Measurements from ENCODE around the gene FBLN2. TPM values are rescaled to one million over a fixed set of nuclear protein-coding genes. Genes with fewer than 3 reads are reported as not detected.
"Not testable (repeated sequence)": the region's sequence is repeated elsewhere in the genome, so short reads cannot be mapped to it uniquely, and the experiment has no call there.

The FBLN2 gene
- total RNA-seq, 1 donor from 2014 or later, result 323 TPM

DNA sequence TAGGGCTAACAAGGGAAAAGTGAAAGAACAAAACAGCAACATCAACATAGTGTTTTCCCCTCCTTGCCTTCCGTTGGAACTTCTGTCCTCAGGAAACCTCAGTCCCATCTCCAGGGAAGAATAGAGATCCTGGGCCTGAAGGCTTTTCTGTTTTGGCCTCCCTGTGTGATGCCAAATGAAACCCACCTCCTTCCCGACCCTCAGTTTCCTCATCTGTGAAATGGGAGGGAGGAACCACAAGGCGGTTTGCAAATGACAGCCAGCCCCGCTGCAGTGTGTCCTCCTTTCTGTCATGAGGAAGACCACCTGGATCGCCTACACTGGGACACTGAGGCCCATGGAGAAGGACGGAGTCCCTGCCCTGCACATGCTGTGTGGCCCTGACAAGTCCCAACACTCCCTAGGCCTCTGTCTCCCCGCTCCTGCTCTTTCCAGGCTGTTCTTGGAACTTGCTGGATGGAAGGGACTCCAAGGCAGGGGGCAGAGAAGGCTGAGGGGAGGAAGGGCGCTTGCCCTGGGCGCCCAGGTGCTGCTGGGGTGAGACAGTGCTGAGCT is 28.5 kb upstream of the FBLN2 start:
- Histone ChIP-seq H3K4me1 (peaks cover 0 to 27% of the 10 kb centered on the region in 2 donors), H3K9me3 (no peaks in the 10 kb centered on the region), H3K27ac (no peak overlapping the region), H3K27me3 (no peaks in the 10 kb centered on the region), H3K36me3 (no peaks in the 10 kb centered on the region), H3K4me3 (no peak overlapping the region)
- intact Hi-C loops (cut with DNase I), result no loop called here
- TF ChIP-seq, protein P1, sequence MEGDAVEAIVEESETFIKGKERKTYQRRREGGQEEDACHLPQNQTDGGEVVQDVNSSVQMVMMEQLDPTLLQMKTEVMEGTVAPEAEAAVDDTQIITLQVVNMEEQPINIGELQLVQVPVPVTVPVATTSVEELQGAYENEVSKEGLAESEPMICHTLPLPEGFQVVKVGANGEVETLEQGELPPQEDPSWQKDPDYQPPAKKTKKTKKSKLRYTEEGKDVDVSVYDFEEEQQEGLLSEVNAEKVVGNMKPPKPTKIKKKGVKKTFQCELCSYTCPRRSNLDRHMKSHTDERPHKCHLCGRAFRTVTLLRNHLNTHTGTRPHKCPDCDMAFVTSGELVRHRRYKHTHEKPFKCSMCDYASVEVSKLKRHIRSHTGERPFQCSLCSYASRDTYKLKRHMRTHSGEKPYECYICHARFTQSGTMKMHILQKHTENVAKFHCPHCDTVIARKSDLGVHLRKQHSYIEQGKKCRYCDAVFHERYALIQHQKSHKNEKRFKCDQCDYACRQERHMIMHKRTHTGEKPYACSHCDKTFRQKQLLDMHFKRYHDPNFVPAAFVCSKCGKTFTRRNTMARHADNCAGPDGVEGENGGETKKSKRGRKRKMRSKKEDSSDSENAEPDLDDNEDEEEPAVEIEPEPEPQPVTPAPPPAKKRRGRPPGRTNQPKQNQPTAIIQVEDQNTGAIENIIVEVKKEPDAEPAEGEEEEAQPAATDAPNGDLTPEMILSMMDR (IDR thresholded peaks at IDR 0.05), result no peak
- DNase-seq (ENCODE audit: low spot score in 2 of 2), result no peak

DNA sequence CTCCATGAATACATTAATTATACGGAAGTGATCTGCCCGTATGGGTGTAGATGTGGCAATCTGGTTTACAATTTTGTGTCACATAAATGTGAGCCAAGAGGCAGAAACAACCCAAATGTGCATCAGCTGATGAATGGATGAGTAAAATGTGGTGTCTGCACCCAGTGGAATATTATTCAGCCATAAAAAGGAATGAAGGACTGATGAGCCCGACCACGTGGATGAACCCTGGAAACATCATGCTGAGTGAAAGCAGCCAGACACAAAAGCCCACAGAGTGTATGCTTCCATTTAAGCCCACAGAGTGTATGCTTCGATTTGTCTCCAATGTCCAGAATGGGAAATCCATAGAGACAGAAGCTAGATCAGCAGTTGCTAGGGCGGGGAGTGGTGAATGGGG is 27.6 kb upstream of the FBLN2 start:
- TF ChIP-seq, protein P1 (IDR thresholded peaks at IDR 0.05), result no peak
- peaks cover 0 to 24% of the 10 kb centered on the region in 2 donors for H3K4me1 ChIP-seq

DNA sequence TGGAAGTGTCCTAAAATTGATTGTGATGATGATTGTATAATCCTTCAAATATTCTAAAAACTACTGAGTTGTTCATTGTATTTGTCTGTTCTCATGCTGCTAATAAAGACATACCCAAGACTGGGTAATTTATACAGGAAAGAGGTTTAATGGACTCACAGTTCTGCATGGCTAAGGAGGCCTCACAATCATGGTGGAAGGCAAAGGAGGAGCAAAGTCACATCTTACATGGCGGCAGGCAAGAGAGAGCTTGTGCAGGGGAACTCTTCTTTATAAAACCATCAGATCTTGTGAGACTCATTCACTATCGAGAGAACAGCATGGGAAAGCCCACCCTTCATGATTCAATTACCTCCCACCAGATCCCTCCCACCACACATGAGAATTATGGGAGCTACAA is 27.2 kb upstream of the FBLN2 start:
- intact Hi-C loops (cut with DNase I); H3K27me3 ChIP-seq; H3K9me3 ChIP-seq; H3K4me3 ChIP-seq; H3K27ac ChIP-seq; DNase-seq (ENCODE audit: low spot score in 2 of 2); H3K36me3 ChIP-seq: not testable (repeated sequence)
- H3K4me1 ChIP-seq, result peaks cover 0 to 20% of the 10 kb centered on the region in 2 donors

More for the DNA sequence above, 27.6 kb upstream of the FBLN2 start:
- H3K27ac ChIP-seq, result no peak overlapping the region
- no peaks in the 10 kb centered on the region for H3K36me3 ChIP-seq
- intact Hi-C loops (cut with DNase I), result no loop called here
- no peaks in the 10 kb centered on the region for H3K27me3 ChIP-seq
- H3K9me3 ChIP-seq, result no peaks in the 10 kb centered on the region
- no peak for DNase-seq (ENCODE audit: low spot score in 2 of 2)
- no peak overlapping the region for H3K4me3 ChIP-seq

DNA sequence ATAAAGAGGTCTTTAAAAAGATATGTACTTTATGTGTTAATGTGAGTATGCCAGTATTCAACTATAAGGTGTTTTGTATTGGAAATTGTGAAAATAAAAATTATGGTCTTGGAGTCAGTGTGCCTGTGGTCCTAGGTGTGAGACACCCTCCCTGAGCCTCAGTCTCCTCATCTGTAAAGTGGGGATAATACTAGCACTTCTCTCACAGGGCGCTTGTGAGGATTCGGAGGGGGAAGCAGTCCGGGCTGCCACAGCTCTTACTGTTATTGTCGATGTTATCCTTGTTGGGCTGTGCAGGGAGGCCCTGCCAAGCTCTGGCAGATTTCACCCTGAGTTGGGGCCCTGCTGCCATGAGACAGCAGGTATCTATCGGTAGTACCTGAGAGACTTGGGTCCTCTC is 26.7 kb upstream of the FBLN2 start:
- TF ChIP-seq, protein P1 (IDR thresholded peaks at IDR 0.05), result no peak
- no peak overlapping the region for H3K27ac ChIP-seq
- DNase-seq (ENCODE audit: low spot score in 2 of 2), result no peak
- no peaks in the 10 kb centered on the region for H3K27me3 ChIP-seq
- no peaks in the 10 kb centered on the region for H3K36me3 ChIP-seq
- peaks cover 0 to 17% of the 10 kb centered on the region in 2 donors for H3K4me1 ChIP-seq
- intact Hi-C loops (cut with DNase I), result no loop called here
- no peaks in the 10 kb centered on the region for H3K9me3 ChIP-seq
- H3K4me3 ChIP-seq, result no peak overlapping the region

DNA sequence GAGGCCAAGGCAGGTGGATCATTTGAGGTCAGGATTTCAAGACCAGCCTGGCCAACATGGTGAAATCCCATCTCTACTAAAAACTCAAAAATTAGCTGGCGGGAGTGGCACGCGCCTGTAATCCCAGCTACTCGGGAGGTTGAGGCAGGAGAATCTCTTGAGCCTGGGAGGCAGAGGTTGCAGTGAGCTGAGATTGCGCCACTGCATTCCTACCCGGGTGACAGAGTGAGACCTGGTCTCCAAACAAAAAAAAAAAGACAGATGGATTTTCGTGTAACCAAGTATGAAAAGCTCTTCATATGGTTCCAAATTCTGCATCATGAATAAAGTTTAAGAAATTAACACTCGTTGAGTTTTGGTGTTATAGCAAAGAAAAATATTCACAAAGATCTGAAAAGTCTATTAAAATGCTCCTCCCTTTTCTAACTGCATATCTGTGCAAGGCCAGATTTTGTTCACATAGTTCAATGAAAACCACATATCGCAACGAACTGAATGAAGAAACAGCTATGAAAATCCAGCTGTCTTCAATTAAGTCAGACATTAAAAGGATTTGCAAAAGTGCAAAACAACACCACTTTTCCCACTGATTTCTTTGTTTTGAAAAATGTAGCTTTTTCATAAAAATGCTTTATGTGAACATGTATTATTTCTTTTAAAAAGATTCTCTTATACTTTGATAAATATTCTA is 23.8 kb upstream of the FBLN2 start:
- intact Hi-C loops (cut with DNase I), result no loop called here
- no peak for DNase-seq (ENCODE audit: low spot score in 2 of 2)

More for the DNA sequence above, 23.8 kb upstream of the FBLN2 start:
- Histone ChIP-seq H3K27ac (no peak overlapping the region), H3K9me3 (no peaks in the 10 kb centered on the region), H3K27me3 (no peaks in the 10 kb centered on the region), H3K36me3 (no peaks in the 10 kb centered on the region), H3K4me3 (no peak overlapping the region), H3K4me1 (no peaks in the 10 kb centered on the region)
- TF ChIP-seq, protein P1 (IDR thresholded peaks at IDR 0.05), result no peak
